ENCODE measurements around the gene TAGLN3. TPM values are rescaled to one million over a fixed set of nuclear protein-coding genes. Genes with fewer than 3 reads are reported as not detected.

TAGLN3 gene
- total RNA-seq, 1 donor, result not detected

- no peak overlapping the region for H3K4me3 ChIP-seq (ENCODE audit: low read depth, low read length)
- TF ChIP-seq CTCF (IDR thresholded peaks at IDR 0.05; ENCODE audit: insufficient read depth, low read depth, low read length), result no peak
- DNase-seq (ENCODE audit: low read depth), result no peak
These were observed 54.5 kb downstream of the TAGLN3 start for GRCh38 chr3:112053229-112053628.

GRCh38 chr3:112056451-112056929 lies 57.8 kb downstream of the TAGLN3 start:
- TF ChIP-seq CTCF (IDR thresholded peaks at IDR 0.05; ENCODE audit: insufficient read depth, low read depth, low read length), result no peak
- peak; percentile 18 for DNase-seq (ENCODE audit: low read depth)
- H3K4me3 ChIP-seq (ENCODE audit: low read depth, low read length), result no peak overlapping the region

- DNase-seq (ENCODE audit: low read depth), result no peak
- TF ChIP-seq CTCF (IDR thresholded peaks at IDR 0.05; ENCODE audit: insufficient read depth, low read depth, low read length), result no peak
- no peak overlapping the region for H3K4me3 ChIP-seq (ENCODE audit: low read depth, low read length)
These were observed 60.8 kb downstream of the TAGLN3 start for GRCh38 chr3:112059497-112059896.

- peak; percentile 22 for DNase-seq (ENCODE audit: low read depth)
- TF ChIP-seq CTCF (IDR thresholded peaks at IDR 0.05; ENCODE audit: insufficient read depth, low read depth, low read length), result no peak
- no peak overlapping the region for H3K4me3 ChIP-seq (ENCODE audit: low read depth, low read length)
These were observed 62.4 kb downstream of the TAGLN3 start for GRCh38 chr3:112061152-112061551.

Other genes starting within 250 kb of the TAGLN3 start
- 82.1 and 111 TPM in 2 replicates for gene PHLDB2, start 139.7 kb upstream of the TAGLN3 start, total RNA-seq
- 20.3 and 38.0 TPM in 2 replicates for gene ABHD10, start 19.9 kb upstream of the TAGLN3 start, total RNA-seq
- gene TMPRSS7, start 35.8 kb downstream of the TAGLN3 start, total RNA-seq, result not detected in 2 replicates
- 5.2 and 7.3 TPM in 2 replicates for gene C3orf52, start 87.5 kb downstream of the TAGLN3 start, total RNA-seq
- gene GCSAM, start 134.3 kb downstream of the TAGLN3 start, total RNA-seq, result not detected in 2 replicates

Data from fibroblast of villous mesenchyme (primary cell).